Adrenal gland (tissue), 5 donors: Measurements from ENCODE around the gene ALOX5.

Experiments used
- CTCF ChIP-seq, 6 experiments: fragments of 450-650 bp in 4 of 6; fragments of 200-600 bp in 2 of 6; sonication (generic) in 1 of 6; IDR thresholded peaks; 1 replicate in 5 of 6; 2 replicates in 1 of 6; pipeline versions ENCODE4 v1.5.1 to v1.8.0; 2016 to 2021; ENCODE audit warnings: antibody characterized with exemption in 6 of 6, mild to moderate bottlenecking in 2 of 6, moderate library complexity in 1 of 6
- POLR2A ChIP-seq, 2 donors: fragments of 450-650 bp; IDR thresholded peaks; one replicate each; pipeline ENCODE4 v1.6.1; 2017; ENCODE audit warnings: antibody characterized with exemption in 2 of 2, mild to moderate bottlenecking in 2 of 2, moderate library complexity in 1 of 2
- donor health status: DM: no; HTN: no; CAD: no.

GRCh38 chr10:45463244-45464116, 89.5 kb downstream of the ALOX5 start:
- no peak for TF ChIP-seq CTCF (IDR thresholded peaks at IDR 0.05)
- TF ChIP-seq POLR2A (IDR thresholded peaks at IDR 0.05), result no peak
